Stimulated activated CD4-positive, alpha-beta T cell treated with anti-CD3 and anti-CD28 coated beads, Interleukin-4, amount 100 ng/mL, for 24 hours (primary cell): ENCODE data around the gene PHF5A.

ENCODE experiments used
- DNase-seq: peaks from one replicate; pipeline ENCODE4 v3.0.0-alpha.2; 2020

The PHF5A gene, protein sequence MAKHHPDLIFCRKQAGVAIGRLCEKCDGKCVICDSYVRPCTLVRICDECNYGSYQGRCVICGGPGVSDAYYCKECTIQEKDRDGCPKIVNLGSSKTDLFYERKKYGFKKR

DNA sequence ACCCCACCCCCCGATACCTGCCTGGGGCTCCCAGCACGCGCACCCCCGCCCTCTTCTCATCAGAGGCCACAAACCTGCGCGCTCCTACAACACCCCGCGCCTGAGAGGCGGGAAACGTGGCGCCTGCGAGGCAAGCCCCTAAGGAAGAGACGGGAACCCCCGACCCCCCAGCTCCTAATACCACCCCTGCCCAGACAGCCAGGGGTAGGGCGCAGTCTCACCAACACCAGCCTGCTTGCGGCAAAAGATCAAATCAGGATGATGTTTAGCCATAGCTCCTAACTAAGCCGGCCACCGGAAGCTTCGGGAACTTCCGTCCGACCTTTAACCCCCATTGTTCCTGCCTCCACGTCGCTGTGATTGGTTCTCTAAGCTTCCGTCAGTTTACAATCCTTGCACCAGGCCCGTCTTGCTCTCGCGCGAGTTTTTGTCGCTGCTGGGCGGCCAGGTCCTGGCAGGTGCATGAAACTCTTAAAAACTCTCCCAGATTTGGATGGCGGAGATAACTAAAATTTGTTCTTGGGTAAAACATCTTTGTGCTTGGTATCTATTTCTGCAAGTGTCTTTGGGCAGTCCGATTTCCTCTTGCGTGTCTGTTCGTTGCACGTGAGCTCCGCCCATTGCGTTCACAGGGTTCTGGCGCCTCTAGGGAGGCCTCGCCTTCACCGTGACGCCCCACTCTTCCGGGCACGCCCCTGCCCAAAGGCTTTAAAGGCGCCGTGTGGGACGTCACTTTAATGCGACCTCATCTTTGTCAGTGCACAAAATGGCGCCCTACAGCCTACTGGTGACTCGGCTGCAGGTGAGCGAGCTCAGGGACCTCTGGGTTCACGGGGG, at the start of gene PHF5A, which contains the start of gene ACO2:
Gene PHF5A (minus strand): TSS at position 312 of the 837 bp plus-strand sequence. CDS start 39 bp downstream, at position 273.
Gene ACO2 (plus strand): TSS at position 737 of the 837 bp plus-strand sequence. CDS start 30 bp downstream, at position 767.
- DNase-seq, result peak; percentile 98

DNA sequence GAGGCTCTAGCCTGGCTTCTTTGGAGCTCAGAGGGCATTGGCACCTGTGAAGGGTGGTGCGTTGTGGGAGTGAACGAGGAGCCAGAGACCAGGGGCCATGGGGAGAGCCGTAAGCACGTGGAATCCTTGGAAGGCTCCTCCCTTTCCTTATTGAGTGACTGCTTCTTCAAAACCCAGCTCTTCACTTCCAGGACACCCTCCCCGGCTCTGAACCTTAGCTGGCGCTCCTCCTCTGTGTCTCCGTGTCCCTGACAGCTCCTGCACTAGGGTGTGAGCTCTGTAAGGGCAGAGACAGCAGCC, 49.5 kb upstream of the PHF5A start:
- no peak for DNase-seq

DNA sequence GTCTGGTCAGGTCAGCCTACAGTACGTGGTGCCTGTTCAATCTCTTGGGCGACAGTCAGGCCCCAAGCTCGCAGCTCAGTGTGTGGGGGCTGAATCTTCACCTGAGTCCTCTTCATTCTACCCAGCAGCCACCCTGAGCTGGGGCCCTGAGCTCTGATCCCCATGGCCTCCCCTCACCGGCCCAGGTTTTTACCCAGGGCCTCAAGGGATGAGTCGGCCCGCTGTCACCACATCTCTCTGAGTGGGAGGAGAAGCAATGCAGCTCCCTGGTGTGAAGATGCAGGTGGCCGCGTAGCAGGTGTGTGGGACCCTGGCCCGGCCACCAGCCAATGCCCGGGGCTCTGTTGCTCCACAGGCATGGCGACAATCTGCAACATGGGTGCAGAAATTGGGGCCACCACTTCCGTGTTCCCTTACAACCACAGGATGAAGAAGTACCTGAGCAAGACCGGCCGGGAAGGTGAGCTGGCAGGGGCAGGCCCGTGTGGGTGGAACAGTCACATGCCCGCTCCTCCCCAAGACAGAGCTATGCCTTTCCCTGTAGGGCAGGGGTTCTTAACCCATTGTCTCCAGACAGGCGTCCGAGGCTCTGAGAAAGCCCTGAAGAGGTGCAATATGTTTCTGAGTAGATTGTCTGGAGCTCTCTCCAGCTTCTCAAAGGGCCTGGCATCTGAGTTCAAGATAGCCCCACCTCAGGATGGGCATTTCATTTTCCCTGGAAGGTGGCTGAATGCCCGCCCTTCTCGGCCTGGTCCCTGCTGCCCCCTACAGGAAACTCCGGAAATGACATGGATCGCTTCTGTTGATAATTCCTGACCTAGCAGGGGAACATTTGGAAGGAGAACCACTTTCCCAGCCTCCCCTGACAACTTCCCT, 48.9 kb upstream of the PHF5A start:
- peak; percentile 47 for DNase-seq

DNA sequence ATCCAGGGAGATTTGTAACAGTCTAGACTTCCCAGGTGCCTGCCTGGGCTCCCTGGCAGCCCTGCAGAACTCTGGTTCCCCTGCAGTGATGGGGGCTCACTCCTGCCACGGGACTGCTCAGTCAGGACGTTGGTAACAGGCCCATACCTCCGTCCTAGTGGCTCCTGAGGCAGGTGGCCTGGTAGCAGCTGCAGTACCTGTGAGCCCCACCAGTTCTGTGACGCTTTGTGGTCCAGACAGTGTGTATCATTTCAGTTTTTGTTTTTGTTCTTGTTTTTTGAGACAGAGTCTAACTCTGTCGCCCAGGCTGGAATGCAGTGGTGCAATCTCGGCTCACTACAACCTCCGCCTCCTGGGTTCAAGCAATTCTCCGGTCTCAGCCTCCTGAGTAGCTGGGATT, 48.0 kb upstream of the PHF5A start:
- DNase-seq, result no peak

DNA sequence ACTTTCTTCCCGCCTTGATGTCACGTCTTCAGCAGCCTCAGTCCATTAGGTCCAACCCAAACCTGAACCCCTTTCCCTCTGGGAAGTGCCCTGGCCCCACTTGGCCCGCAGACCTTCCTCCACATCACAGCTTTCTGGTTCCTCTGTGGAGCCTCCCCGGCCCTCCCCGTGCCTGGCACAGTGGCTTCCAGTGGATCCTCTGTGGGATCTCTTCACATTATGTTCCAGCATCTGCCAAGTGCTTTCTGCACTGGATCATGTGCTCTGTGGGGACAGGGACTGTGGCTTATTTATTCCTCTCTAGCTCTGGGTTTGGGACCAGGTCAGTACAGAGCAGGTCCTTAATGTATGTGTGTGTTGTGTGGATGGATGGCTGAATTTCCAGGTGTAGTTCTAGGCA, 44.9 kb upstream of the PHF5A start:
- no peak for DNase-seq

DNA sequence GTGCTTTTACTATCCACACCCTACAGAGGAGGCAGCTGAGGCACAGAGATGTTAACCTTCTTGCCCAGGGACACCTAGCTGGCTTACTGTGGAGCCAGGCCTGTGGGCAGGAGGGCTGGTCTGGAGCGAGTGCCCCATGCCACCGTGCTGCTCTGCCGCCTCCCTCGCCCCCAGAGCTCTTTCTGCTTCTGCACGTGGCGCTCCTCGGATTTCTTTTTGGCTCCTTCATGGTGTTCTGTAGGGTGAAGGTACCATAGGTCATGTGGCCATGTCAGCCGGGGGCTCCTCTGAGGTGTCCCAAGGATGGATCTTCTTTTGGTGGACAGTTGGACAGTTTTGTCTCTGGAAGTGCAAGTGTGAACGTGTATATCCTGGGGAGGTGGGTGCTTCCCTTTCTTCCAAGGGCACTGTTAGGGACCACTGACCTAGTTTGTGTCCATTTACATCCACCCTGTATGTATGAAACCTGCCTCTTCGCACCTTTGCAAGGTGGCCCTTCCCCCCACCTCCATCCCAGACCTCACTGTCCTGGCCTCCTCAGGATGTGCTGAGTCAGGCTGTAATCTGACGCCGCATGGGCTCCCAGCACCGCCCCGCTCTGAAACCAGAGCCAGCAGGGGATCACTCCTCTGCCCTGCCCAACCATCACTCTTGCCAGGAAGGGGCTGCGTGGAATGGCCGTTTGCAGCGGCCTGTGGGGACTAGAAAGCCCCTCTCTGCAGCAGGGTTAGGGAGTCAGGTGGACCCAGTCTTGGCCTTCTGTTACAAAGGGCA, 44.1 kb upstream of the PHF5A start:
- DNase-seq, result no peak

DNA sequence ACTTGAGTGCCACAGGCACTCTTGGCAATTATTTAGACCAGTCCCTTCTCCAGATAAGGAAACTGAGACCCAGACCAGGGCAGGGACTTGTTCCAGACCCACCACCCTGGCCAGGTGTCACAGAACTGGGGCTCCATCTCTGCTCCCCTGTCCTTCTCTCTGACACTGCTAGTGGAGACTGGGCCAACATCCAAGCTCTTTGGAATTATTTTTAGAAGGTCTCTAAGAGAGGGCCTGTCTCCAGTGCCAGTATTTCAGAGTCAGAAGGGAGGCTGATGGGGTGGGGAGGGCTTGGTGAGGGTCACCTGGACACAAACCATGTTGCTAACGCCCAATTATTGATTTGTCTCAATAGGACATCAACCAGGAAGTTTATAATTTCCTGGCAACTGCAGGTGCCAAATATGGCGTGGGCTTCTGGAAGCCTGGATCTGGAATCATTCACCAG, 43.1 kb upstream of the PHF5A start:
- DNase-seq, result no peak

DNA sequence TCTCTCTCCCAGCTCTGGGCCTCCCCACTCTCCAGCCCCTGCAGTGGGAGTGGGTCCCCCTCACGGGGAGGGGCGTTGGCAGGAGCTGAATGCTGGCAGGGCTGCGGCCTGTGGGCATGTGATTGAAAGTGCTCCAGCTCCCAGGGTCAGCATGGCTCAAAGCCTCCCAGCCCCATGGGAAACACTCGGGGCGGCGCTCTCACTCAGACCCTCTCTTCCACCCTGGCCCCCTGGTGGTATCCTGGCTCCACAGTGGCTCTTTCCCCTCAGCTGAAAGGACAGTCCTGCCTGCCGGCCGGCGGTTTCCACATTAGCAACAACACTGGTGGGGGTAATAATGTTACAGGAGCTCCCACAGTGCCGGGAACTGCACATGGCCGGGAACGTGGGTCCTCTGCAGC, 40.3 kb upstream of the PHF5A start:
- no peak for DNase-seq

DNA sequence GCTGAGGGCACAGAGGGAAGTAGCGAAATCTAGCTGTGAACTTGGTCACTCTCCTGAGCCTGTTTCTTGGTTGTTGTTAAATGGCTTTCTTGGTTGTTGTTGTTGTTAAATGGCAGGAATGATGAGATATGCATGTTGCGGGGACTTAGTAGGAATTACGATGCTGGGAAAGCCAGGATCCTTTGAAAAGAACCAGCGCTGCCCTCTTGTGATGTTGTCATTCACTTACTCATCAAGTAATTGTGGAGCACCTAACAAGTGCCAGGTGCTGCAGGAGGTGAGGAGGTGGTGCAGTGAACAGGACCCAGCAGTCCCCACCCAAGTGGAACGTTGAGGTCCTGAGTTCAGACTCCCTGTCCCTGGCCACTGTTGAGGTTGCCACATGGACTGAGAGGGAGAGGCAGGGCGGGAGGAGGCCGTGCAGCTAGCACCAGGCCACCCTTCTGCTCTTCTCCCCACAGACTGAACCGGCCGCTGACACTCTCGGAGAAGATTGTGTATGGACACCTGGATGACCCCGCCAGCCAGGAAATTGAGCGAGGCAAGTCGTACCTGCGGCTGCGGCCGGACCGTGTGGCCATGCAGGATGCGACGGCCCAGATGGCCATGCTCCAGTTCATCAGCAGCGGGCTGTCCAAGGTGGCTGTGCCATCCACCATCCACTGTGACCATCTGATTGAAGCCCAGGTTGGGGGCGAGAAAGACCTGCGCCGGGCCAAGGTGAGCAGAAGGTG, 39.0 kb upstream of the PHF5A start:
- no peak for DNase-seq

DNA sequence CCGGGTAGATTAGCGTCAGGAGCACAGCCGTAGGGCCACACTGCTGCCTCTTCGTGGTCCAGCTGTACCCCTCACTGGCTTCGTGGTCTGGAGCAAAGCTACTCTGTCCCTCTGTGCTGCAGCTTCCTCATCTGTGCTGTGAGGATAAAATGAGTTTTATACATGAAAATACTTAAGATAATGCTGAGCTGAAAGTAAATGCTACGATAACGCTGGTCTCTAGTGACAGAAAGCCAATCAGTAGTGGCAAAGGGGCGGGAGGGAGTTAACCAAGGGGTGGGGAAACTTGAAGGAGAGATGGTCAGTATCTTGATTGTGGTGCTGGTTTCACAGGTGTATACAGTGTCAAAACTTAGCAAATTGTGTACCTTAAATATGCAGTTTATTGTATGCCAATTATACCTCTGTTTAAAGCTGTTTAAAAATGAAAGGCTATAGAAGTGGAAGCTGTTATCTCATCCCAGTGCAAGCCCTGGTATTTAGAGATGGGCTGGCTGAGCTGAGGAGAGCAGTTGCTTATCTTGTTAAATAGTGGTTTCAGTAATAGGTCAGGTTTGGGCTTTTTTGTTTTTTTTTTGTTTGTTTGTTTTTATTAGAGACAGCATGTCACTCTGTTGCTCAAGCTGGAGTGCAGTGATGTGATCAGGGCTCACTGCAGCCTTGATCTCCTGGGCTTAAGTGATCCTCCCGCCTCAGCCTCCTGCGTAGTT, 37.2 kb upstream of the PHF5A start:
- no peak for DNase-seq

DNA sequence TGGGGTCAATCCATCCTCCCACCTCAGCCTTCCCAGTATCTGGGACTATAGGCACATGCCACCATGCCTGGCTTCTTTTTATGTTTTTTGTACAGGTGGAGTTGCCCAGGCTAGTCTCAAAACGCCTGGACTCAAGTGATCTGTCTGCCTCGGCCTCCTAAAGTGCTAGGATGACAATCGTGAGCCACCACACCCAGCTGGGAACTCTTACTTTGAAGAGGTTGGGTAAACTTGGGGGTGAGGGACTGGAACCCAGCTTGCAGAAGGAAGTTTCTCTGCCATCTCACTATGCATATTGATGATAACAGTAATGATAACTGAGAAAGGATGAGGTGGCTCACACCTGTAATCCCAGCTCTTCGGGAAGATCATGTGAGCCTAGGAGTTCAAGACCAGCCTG, 36.3 kb upstream of the PHF5A start:
- no peak for DNase-seq

DNA sequence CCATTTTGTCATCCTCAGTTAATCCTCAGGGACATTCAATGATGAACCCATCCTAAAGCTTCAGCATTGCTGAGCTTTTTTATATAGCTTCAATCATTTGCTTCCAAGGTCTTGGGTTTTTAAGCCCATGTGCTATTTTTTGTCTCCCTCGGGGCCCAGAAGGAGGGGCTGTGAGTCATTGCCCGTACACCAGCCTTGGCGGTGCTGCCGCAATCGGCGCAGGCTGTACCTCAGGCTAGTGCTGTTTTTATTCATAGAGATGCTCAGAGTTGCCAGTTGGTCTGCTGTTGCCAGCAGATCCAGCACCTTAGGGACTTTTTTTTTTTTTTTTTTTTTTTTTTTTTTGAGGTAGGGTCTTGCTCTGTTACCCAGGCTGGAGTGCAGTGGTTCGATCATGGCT, 35.9 kb upstream of the PHF5A start:
- no peak for DNase-seq

DNA sequence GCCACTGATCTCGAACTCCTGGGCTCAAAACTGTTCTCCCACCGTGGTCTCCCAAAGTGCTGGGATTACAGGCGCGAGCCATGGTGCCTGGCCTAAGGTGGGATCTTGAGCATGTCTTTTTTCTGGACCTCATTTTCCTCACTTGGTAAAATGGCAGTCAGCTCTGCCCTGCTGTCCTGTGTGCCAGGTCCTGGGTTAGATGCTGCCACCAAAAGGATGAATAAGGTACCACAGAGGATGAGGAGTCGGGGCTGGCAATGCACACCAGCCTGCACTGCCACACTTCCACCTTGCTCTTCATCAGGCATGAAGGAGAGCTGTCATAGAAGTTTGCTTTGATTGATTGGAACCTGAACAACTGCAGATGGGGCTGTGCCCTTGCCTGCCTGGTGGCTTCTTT, 32.7 kb upstream of the PHF5A start:
- DNase-seq, result peak; percentile 17

DNA sequence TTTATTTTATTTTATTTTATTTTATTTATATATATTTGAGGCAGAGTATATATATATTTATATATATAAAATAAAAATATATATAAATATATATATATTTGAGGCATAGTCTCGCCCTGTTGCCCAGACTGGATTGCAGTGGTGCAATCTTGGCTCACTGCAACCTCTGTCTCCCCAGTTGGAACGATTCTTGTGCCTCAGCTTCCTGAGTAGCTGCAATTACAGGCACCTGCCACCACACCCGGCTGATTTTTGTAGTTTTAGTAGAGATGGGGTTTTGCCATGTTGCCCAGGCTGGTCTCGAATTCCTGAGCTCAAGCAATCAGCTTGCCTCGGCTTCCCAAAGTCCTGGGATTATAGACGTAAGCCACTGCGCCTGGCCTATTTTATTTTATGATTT, 31.8 kb upstream of the PHF5A start:
- DNase-seq, result no peak

DNA sequence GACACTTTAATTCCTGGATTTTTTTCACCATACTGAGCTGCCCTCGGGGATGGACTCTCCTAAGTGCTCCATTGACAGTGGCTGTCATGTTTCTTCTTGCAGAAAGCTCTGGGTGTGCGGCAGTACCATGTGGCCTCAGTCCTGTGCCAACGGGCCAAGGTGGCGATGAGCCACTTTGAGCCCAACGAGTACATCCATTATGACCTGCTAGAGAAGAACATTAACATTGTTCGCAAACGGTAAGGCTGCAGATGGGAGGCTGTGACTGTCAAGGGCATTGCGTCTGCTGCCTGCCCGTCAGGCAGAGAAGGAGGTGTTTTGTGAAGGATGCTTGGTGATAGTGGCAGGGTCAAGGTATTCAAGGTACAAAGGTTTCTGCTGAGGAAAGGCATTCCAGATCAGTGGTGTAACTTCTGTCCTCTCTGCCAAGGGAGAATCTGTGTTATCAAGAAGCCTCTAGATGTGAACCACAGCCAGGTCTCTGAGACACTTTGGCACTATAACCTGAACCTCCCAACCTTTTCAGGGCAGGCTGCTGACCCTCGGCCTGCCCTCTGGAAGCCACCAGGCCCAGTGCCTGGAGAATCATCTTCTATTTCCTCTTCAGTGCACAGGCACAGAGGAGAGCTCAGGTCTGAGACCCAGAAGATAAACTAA, 31.3 kb upstream of the PHF5A start:
- DNase-seq, result no peak

DNA sequence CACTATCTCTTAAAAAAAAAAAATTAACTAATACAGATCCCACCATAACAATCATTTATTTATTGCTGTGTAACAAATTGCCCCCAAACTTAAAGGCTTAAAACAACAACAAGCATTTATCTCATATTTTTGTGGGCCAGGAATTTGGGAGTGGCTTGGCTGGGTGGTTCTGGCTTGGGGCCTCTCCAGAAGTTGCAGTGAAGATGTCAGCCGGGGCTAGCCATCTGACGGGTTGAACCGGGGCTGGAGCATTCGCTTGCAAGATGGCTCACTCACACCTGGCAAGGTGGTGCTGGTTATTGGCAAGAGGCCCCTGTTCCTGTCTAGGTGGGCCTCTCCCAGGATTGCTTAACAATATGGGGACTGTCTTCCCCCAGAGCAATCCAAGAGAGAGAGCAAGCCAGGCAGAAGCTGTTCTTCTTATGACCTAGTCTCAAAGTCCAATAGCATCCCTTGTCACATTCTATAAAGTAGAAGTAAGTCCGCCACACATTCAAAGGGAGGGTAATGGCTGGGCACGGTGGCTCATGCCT, 29.9 kb upstream of the PHF5A start:
- DNase-seq, result no peak

DNA sequence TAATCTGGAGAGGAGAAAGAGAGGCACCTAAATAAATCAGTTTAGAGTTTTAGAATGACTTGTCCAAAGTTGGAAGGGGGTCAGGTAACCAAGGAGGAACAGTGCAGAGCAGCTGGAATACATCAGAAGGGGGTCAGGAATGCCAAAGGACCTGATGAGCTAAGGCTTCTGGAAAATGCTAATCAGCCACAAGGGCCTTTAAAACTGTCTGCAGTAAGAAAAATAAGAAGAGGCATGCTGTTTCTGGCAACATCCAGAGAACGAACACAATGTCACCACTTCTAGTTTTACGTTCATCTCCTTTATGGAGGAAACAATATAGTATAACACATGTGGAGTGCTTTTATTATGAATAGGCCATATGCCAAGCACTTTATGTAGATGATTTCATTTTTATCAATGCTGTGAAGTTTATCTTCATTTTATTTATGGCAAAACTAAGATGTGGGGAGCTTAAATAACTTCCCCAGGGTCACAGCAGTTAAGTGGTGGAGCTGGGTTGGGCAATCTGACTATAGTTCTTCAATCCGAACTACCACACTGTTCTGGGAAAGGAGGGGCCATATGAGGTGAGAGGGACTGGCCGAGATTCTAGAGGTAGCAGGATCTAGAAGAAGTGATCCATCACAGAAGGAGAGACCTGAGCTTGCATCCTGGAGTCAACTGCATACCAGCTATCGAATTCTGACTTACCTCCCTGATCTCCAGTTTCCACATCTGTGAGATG, 23.0 kb upstream of the PHF5A start:
- DNase-seq, result no peak

DNA sequence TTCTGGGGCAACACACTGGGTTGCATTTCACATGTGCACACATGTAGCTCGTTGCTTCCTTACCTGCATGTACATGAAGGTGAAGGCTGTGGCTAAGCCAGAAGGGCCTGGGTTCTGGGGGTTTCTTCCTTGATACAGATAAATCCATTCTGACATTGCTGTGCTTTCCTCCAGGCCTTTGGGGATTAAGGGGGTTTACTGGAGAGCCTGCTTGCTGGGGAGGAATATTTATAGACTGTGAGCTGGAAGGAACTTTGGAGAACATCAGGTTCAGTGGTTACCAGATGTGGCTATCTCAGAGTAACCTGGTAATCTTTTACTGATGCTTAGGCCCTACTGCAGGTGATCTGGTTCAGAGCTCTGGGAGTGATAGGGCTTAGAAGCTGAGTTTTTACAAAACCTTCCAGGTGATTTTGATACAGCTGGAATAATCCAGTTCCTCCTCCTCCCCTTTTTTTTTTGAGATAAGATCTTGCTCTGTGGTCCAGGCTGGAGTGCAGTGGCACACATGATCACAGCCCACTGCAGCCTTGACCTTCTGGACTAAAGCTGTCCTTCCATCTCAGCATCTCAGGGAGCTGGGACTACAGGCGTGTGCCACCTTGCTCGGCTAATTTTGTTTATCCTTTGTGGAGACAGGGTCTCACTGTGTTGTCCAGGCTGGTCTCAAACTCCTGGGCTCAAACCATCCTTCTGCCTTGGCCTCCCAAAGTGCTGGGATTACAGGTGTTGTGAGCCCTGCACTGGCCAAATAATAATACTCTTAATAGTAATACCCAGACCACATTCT, 20.3 kb upstream of the PHF5A start:
- no peak for DNase-seq

DNA sequence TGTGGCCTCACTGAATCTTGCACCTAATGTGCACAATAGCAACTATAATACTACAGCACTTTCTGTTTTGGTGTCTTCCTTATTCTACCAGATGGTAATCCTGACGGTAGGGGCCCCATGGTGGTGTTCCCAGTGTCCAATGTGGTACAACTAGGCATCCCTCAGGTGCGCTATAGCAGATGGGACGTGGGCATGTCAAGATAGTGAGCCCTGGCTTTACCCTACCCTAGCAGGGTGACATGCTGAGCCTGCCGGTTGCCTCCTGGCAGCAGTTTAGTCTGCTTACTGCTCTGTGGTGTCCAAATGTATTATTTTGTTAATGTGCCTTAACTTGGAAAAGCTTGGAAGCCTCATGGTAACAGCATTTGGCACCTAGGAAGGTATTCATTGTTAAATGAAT, 19.6 kb upstream of the PHF5A start:
- DNase-seq, result no peak
